Measurements from ENCODE around the gene TMEM94.
"Not testable (repeated sequence)": the region's sequence is repeated elsewhere in the genome, so short reads cannot be mapped to it uniquely, and the experiment has no call there.

Gene TMEM94

GRCh38 chr17:75518201-75518600 is 61.8 kb downstream of the TMEM94 start:
- no peaks in the 10 kb centered on the region for H3K9me3 ChIP-seq (ENCODE audit: control insufficient read depth, insufficient read depth, low read length)
- no peak overlapping the region for H3K4me3 ChIP-seq (ENCODE audit: low read depth, low read length)
- H3K36me3 ChIP-seq (ENCODE audit: control insufficient read depth, insufficient read depth, low read length), result peaks cover 18% of the 10 kb centered on the region
- H3K9ac ChIP-seq (ENCODE audit: low read depth, low read length), result no peak overlapping the region
- H3K27me3 ChIP-seq (ENCODE audit: control insufficient read depth, insufficient read depth, low read length), result no peaks in the 10 kb centered on the region
- peaks cover 5% of the 10 kb centered on the region for H3K4me1 ChIP-seq (ENCODE audit: control insufficient read depth, insufficient read depth, low read length)

- Histone ChIP-seq H3K4me1 (ENCODE audit: control insufficient read depth, insufficient read depth, low read length) (peaks cover 5% of the 10 kb centered on the region), H3K9ac (ENCODE audit: low read depth, low read length) (no peak overlapping the region), H3K4me3 (ENCODE audit: low read depth, low read length) (no peak overlapping the region), H3K36me3 (ENCODE audit: control insufficient read depth, insufficient read depth, low read length) (peaks cover 15% of the 10 kb centered on the region), H3K27me3 (ENCODE audit: control insufficient read depth, insufficient read depth, low read length) (no peaks in the 10 kb centered on the region), H3K9me3 (ENCODE audit: control insufficient read depth, insufficient read depth, low read length) (no peaks in the 10 kb centered on the region)
These were observed 62.6 kb downstream of the TMEM94 start for GRCh38 chr17:75518983-75519537.

GRCh38 chr17:75520413-75520812 is 64.0 kb downstream of the TMEM94 start:
- H3K4me3 ChIP-seq (ENCODE audit: low read depth, low read length); H3K9me3 ChIP-seq (ENCODE audit: control insufficient read depth, insufficient read depth, low read length): not testable (repeated sequence)
- peaks cover 18% of the 10 kb centered on the region for H3K36me3 ChIP-seq (ENCODE audit: control insufficient read depth, insufficient read depth, low read length)

GRCh38 chr17:75521290-75521689 is 64.9 kb downstream of the TMEM94 start:
- Histone ChIP-seq H3K27me3 (ENCODE audit: control insufficient read depth, insufficient read depth, low read length) (no peaks in the 10 kb centered on the region), H3K4me3 (ENCODE audit: low read depth, low read length) (no peak overlapping the region), H3K9ac (ENCODE audit: low read depth, low read length) (no peak overlapping the region), H3K9me3 (ENCODE audit: control insufficient read depth, insufficient read depth, low read length) (no peaks in the 10 kb centered on the region), H3K4me1 (ENCODE audit: control insufficient read depth, insufficient read depth, low read length) (peaks cover 7% of the 10 kb centered on the region), H3K36me3 (ENCODE audit: control insufficient read depth, insufficient read depth, low read length) (peaks cover 18% of the 10 kb centered on the region)

More at GRCh38 chr17:75520413-75520812, 64.0 kb downstream of the TMEM94 start:
- not testable (repeated sequence) for H3K27me3 ChIP-seq (ENCODE audit: control insufficient read depth, insufficient read depth, low read length); H3K4me1 ChIP-seq (ENCODE audit: control insufficient read depth, insufficient read depth, low read length); H3K9ac ChIP-seq (ENCODE audit: low read depth, low read length)

- H3K9me3 ChIP-seq (ENCODE audit: control insufficient read depth, insufficient read depth, low read length), result no peaks in the 10 kb centered on the region
- H3K27me3 ChIP-seq (ENCODE audit: control insufficient read depth, insufficient read depth, low read length), result peaks cover 2% of the 10 kb centered on the region
- H3K36me3 ChIP-seq (ENCODE audit: control insufficient read depth, insufficient read depth, low read length), result peaks cover 18% of the 10 kb centered on the region
- H3K4me3 ChIP-seq (ENCODE audit: low read depth, low read length), result no peak overlapping the region
- peaks cover 7% of the 10 kb centered on the region for H3K4me1 ChIP-seq (ENCODE audit: control insufficient read depth, insufficient read depth, low read length)
- H3K9ac ChIP-seq (ENCODE audit: low read depth, low read length), result no peak overlapping the region
These were observed 65.7 kb downstream of the TMEM94 start for GRCh38 chr17:75521951-75522727.

- H3K27me3 ChIP-seq (ENCODE audit: control insufficient read depth, insufficient read depth, low read length), result peaks cover 3% of the 10 kb centered on the region
- peaks cover 2% of the 10 kb centered on the region for H3K4me1 ChIP-seq (ENCODE audit: control insufficient read depth, insufficient read depth, low read length)
- no peaks in the 10 kb centered on the region for H3K9me3 ChIP-seq (ENCODE audit: control insufficient read depth, insufficient read depth, low read length)
- no peak overlapping the region for H3K4me3 ChIP-seq (ENCODE audit: low read depth, low read length)
- no peak overlapping the region for H3K9ac ChIP-seq (ENCODE audit: low read depth, low read length)
- peaks cover 18% of the 10 kb centered on the region for H3K36me3 ChIP-seq (ENCODE audit: control insufficient read depth, insufficient read depth, low read length)
These were observed 67.2 kb downstream of the TMEM94 start for GRCh38 chr17:75523647-75524046.

- Histone ChIP-seq H3K9ac (ENCODE audit: low read depth, low read length) (peak overlapping the region; percentile 62), H3K4me3 (ENCODE audit: low read depth, low read length) (peak overlapping the region; percentile 51), H3K36me3 (ENCODE audit: control insufficient read depth, insufficient read depth, low read length) (peaks cover 18% of the 10 kb centered on the region), H3K27me3 (ENCODE audit: control insufficient read depth, insufficient read depth, low read length) (peaks cover 3% of the 10 kb centered on the region), H3K4me1 (ENCODE audit: control insufficient read depth, insufficient read depth, low read length) (peaks cover 2% of the 10 kb centered on the region), H3K9me3 (ENCODE audit: control insufficient read depth, insufficient read depth, low read length) (no peaks in the 10 kb centered on the region)
These were observed 68.0 kb downstream of the TMEM94 start for GRCh38 chr17:75524269-75524969.

GRCh38 chr17:75524970-75525805 is 68.8 kb downstream of the TMEM94 start, which contains the start of gene LLGL2:
TSS of gene LLGL2 (plus strand) at chr17:75525697. CDS start at chr17:75543427, 17,730 bp downstream.
- Histone ChIP-seq H3K4me3 (ENCODE audit: low read depth, low read length) (peak within 1 kb of the TSS; percentile 69), H3K4me1 (ENCODE audit: control insufficient read depth, insufficient read depth, low read length) (peaks cover 2% of the 10 kb centered on the region), H3K9me3 (ENCODE audit: control insufficient read depth, insufficient read depth, low read length) (no peaks in the 10 kb centered on the region), H3K9ac (ENCODE audit: low read depth, low read length) (peak within 1 kb of the TSS; percentile 76), H3K27me3 (ENCODE audit: control insufficient read depth, insufficient read depth, low read length) (peaks cover 3% of the 10 kb centered on the region), H3K36me3 (ENCODE audit: control insufficient read depth, insufficient read depth, low read length) (peaks cover 18% of the 10 kb centered on the region)

GRCh38 chr17:75525806-75526554 is 69.5 kb downstream of the TMEM94 start:
- peaks cover 3% of the 10 kb centered on the region for H3K27me3 ChIP-seq (ENCODE audit: control insufficient read depth, insufficient read depth, low read length)
- no peak overlapping the region for H3K9ac ChIP-seq (ENCODE audit: low read depth, low read length)
- no peaks in the 10 kb centered on the region for H3K9me3 ChIP-seq (ENCODE audit: control insufficient read depth, insufficient read depth, low read length)
- peaks cover 2% of the 10 kb centered on the region for H3K4me1 ChIP-seq (ENCODE audit: control insufficient read depth, insufficient read depth, low read length)
- H3K36me3 ChIP-seq (ENCODE audit: control insufficient read depth, insufficient read depth, low read length), result peaks cover 18% of the 10 kb centered on the region
- peak overlapping the region; percentile 69 for H3K4me3 ChIP-seq (ENCODE audit: low read depth, low read length)

- Histone ChIP-seq H3K9ac (ENCODE audit: low read depth, low read length) (no peak overlapping the region), H3K27me3 (ENCODE audit: control insufficient read depth, insufficient read depth, low read length) (peaks cover 3% of the 10 kb centered on the region), H3K4me1 (ENCODE audit: control insufficient read depth, insufficient read depth, low read length) (peaks cover 4% of the 10 kb centered on the region), H3K36me3 (ENCODE audit: control insufficient read depth, insufficient read depth, low read length) (peaks cover 12% of the 10 kb centered on the region), H3K4me3 (ENCODE audit: low read depth, low read length) (peak overlapping the region; percentile 69), H3K9me3 (ENCODE audit: control insufficient read depth, insufficient read depth, low read length) (no peaks in the 10 kb centered on the region)
These were observed 70.3 kb downstream of the TMEM94 start for GRCh38 chr17:75526555-75527270.
